B cell (primary cell): Measurements from ENCODE around the gene ACTL6A. TPM values are rescaled to one million over a fixed set of nuclear protein-coding genes. Genes with fewer than 3 reads are reported as not detected.

ENCODE experiments used
- ATAC-seq: fragments of 200-7000 bp; cut with Tn5 transposase; one replicate; pipeline ENCODE4 v1.10.0; 2021; ENCODE audit warnings: low read depth, mild to moderate bottlenecking, moderate number of reproducible peaks, moderate library complexity
- CTCF ChIA-PET: fragments of 350-600 bp; sonication (Branson Sonifier 250); formaldehyde crosslinking; loops from one replicate; lab custom pipeline; 2021; ENCODE audit warnings: antibody characterized with exemption, inconsistent platforms; lab: Charles Lee
- POLR2A ChIA-PET: fragments of 350-600 bp; sonication (Branson Sonifier 250); formaldehyde crosslinking; loops from one replicate; lab custom pipeline; 2021; ENCODE audit warnings: antibody characterized with exemption; lab: Charles Lee
- DNase-seq: peaks from one replicate; pipeline ENCODE4 v3.0.0; 2013
- H2AFZ ChIP-seq: 2 replicates; pipeline ENCODE4 v1.6.1; 2012; ENCODE audit warnings: mild to moderate bottlenecking, low read depth, low read length; ENCODE audit not compliant: insufficient read depth, poor library complexity, severe bottlenecking
- H3K27ac ChIP-seq, 2 donors: 1 replicate in 1 of 2; 2 replicates in 1 of 2; pipeline ENCODE4 v1.5.1; 2012 to 2013; ENCODE audit warnings: low read length in 2 of 2, mild to moderate bottlenecking in 2 of 2, moderate library complexity in 1 of 2
- H3K27me3 ChIP-seq, 4 experiments: fragments of 200-600 bp in 1 of 4; sonication (generic) in 1 of 4; replicated peaks in 1 of 4; 1 replicate in 2 of 4; 2 replicates in 2 of 4; pipeline versions ENCODE4 v1.6.1 to v1.7.0; 2013 to 2016; ENCODE audit warnings: low read length in 3 of 4, mild to moderate bottlenecking in 2 of 4, mixed read lengths in 1 of 4, moderate library complexity in 1 of 4; ENCODE audit not compliant: insufficient read depth in 4 of 4, control insufficient read depth in 3 of 4; ENCODE audit errors: control extremely low read depth in 1 of 4
- H3K36me3 ChIP-seq, 2 experiments: replicated peaks in 1 of 2; 1 replicate in 1 of 2; 2 replicates in 1 of 2; pipeline versions ENCODE4 v1.6.1 to v1.7.1; 2013; ENCODE audit warnings: low read length in 1 of 2; ENCODE audit not compliant: insufficient read depth in 2 of 2, control insufficient read depth in 1 of 2; ENCODE audit errors: control extremely low read depth in 1 of 2, extremely low read depth in 1 of 2
- H3K4me1 ChIP-seq, 2 donors: fragments of 200-600 bp in 1 of 2; sonication (generic) in 1 of 2; 1 replicate in 1 of 2; 2 replicates in 1 of 2; pipeline versions ENCODE4 v1.5.1 to v1.6.1; 2013 to 2017; ENCODE audit warnings: low read length in 2 of 2; ENCODE audit not compliant: control insufficient read depth in 2 of 2, insufficient read depth in 2 of 2
- H3K4me2 ChIP-seq: replicated peaks from 2 replicates; pipeline ENCODE3; 2012; ENCODE audit warnings: mild to moderate bottlenecking, low read depth, low read length; ENCODE audit not compliant: poor library complexity, severe bottlenecking
- H3K4me3 ChIP-seq, 5 experiments: fragments of 200-600 bp in 1 of 5; sonication (generic) in 1 of 5; 1 replicate in 3 of 5; 2 replicates in 2 of 5; pipeline versions ENCODE4 v1.5.1 to v1.7.0; 2011 to 2016; ENCODE audit warnings: low read length in 4 of 5, mild to moderate bottlenecking in 4 of 5, low read depth in 2 of 5, control low read depth in 1 of 5, moderate library complexity in 1 of 5; ENCODE audit not compliant: insufficient read depth in 1 of 5; ENCODE audit errors: control extremely low read depth in 1 of 5, extremely low read depth in 1 of 5
- H3K79me2 ChIP-seq: fragments of 200-600 bp; sonication (generic); one replicate; pipeline ENCODE4 v1.6.0; 2016; ENCODE audit warnings: low read length; ENCODE audit not compliant: control insufficient read depth, insufficient read depth
- H3K9ac ChIP-seq: fragments of 200-600 bp; sonication (generic); 2 replicates; pipeline ENCODE4 v1.6.1; 2017; ENCODE audit warnings: mild to moderate bottlenecking, low read length, moderate library complexity
- H3K9me3 ChIP-seq, 3 donors: one replicate each; pipeline versions ENCODE4 v1.6.1 to v1.7.1; 2013; ENCODE audit warnings: low read length in 2 of 3; ENCODE audit not compliant: control insufficient read depth in 2 of 3, insufficient read depth in 1 of 3; ENCODE audit errors: control extremely low read depth in 1 of 3
- H4K20me1 ChIP-seq: 2 replicates; pipeline ENCODE4 v1.6.0; 2012; ENCODE audit warnings: mild to moderate bottlenecking, low read length; ENCODE audit not compliant: insufficient read depth, control insufficient read depth, poor library complexity, severe bottlenecking
- H3K27ac Mint-ChIP-seq: one replicate; pipeline ENCODE4 v1.8.0; 2021; ENCODE audit warnings: mixed read lengths
- H3K27me3 Mint-ChIP-seq: one replicate; pipeline ENCODE4 v1.8.0; 2021; ENCODE audit warnings: mixed read lengths
- H3K4me1 Mint-ChIP-seq: one replicate; pipeline ENCODE4 v1.8.0; 2021; ENCODE audit warnings: mixed read lengths
- H3K4me3 Mint-ChIP-seq: one replicate; pipeline ENCODE4 v1.8.0; 2021; ENCODE audit warnings: mixed read lengths
- H3K9me3 Mint-ChIP-seq: one replicate; pipeline ENCODE4 v1.8.0; 2022; ENCODE audit warnings: mixed read lengths; ENCODE audit not compliant: insufficient read depth
- CTCF ChIP-seq: fragments of 200-600 bp; IDR thresholded peaks from one replicate; pipeline ENCODE4 v1.8.0; 2022; ENCODE audit warnings: antibody characterized with exemption, mild to moderate bottlenecking
- EZH2 ChIP-seq: IDR thresholded peaks from 2 replicates; pipeline ENCODE4 v1.6.1; 2012; ENCODE audit warnings: borderline replicate concordance, low read depth, mild to moderate bottlenecking, moderate library complexity, low read length; ENCODE audit not compliant: insufficient read depth, poor library complexity, severe bottlenecking
- WGBS: methylation state at CpG from one replicate; pipeline ENCODE4 v1.1.5; 2013; ENCODE audit warnings: missing lambda C conversion rate; ENCODE audit not compliant: insufficient coverage; 5-methylcytosine and 5-hydroxymethylcytosine counted together
- intact Hi-C: fragments of 100-400 bp; cut with micrococcal nuclease; formaldehyde crosslinking; loops from one replicate; pipeline ENCODE4 v1.10.0; 2022
- polyA plus RNA-seq: library from polyadenylated mRNA; depleted of rRNA; stranded (reverse); fragments of >200 nt; gene quantifications from 2 replicates; pipeline ENCODE4 v1.2.3, GENCODE V29; 2012
- total RNA-seq, 2 donors: library from RNA; stranded (reverse); fragments of 120-200 nt in 1 of 2; gene quantifications; 1 replicate in 1 of 2; 2 replicates in 1 of 2; pipeline versions ENCODE4 v1.2.3 to v1.2.4, GENCODE V29; 2013 to 2022

ACTL6A gene
- total and polyA plus RNA-seq, 2 donors (not counting 1 experiment from before 2014, with no cell fraction given) = 26.2 to 48.5 TPM

GRCh38 chr3:179558742-179559364 is 3.9 kb upstream of the ACTL6A start:
- Mint-ChIP-seq H3K27ac (no peak overlapping the region), H3K4me1 (peaks cover 11% of the 10 kb centered on the region), H3K4me3 (no peak overlapping the region), H3K27me3 (no peaks in the 10 kb centered on the region), H3K9me3 (no peaks in the 10 kb centered on the region)
- Histone ChIP-seq H3K36me3 (no peaks in the 10 kb centered on the region), H2AFZ (no peak overlapping the region), H4K20me1 (peaks cover 2% of the 10 kb centered on the region), H3K4me2 (no peak overlapping the region), H3K4me1 (peaks cover 3 to 6% of the 10 kb centered on the region in 2 donors), H3K27me3 (no peaks in the 10 kb centered on the region), H3K9ac (no peak overlapping the region), H3K27ac (no peak overlapping the region), H3K4me3 (no peak overlapping the region), H3K9me3 (no peaks in the 10 kb centered on the region), H3K79me2 (peaks cover 4% of the 10 kb centered on the region)
- DNase-seq (peak; percentile 74), ATAC-seq (no peak)
- TF ChIP-seq CTCF = peak; percentile 90
- TF ChIP-seq EZH2 = no peak
- ChIA-PET CTCF (interaction anchor here (0.9 to 2.4 kb wide), 11 partner anchors 12 to 238 kb away, joined by 3 to 14 read pairs (median 4); no protein-coding TSS in a partner anchor), POLR2A (no interaction called here)
- WGBS = 0% methylated on average over 2 of the region's 3 CpGs
- intact Hi-C loops = loop anchor here (1.0 to 10.0 kb wide), 4 partner anchors 113 to 454 kb away; no protein-coding TSS in a partner anchor

- intact Hi-C loops = no loop called here
- peaks cover 23% of the 10 kb centered on the region for H3K79me2 ChIP-seq
- H3K27me3 ChIP-seq = no peaks in the 10 kb centered on the region
- peaks cover 9% of the 10 kb centered on the region in 2 donors for H3K4me1 ChIP-seq
- ATAC-seq (no peak), DNase-seq (no peak)
- no peak overlapping the region for H2AFZ ChIP-seq
- H3K27ac Mint-ChIP-seq = no peak overlapping the region
- H3K36me3 ChIP-seq = no peaks in the 10 kb centered on the region
- H3K4me3 ChIP-seq = no peak overlapping the region
- no peak overlapping the region for H3K4me3 Mint-ChIP-seq
- POLR2A ChIA-PET = interaction anchor here (0.7 kb wide), 1 partner anchor 494 kb away, joined by 5 read pairs; no protein-coding TSS in a partner anchor
- H3K9ac ChIP-seq = no peak overlapping the region
- H3K27me3 Mint-ChIP-seq = no peaks in the 10 kb centered on the region
- no peak for TF ChIP-seq CTCF
- no peak for TF ChIP-seq EZH2
- no CpG with 5 or more reads among the region's 1 CpG for WGBS
- no peak overlapping the region for H3K27ac ChIP-seq
- H4K20me1 ChIP-seq = peaks cover 11% of the 10 kb centered on the region
- CTCF ChIA-PET = interaction anchor here (0.7 to 3.9 kb wide), 6 partner anchors 29 to 239 kb away, joined by 3 to 24 read pairs (median 6); no protein-coding TSS in a partner anchor
- no peaks in the 10 kb centered on the region for H3K9me3 ChIP-seq
- H3K4me1 Mint-ChIP-seq = peaks cover 21% of the 10 kb centered on the region
- no peak overlapping the region for H3K4me2 ChIP-seq
- no peaks in the 10 kb centered on the region for H3K9me3 Mint-ChIP-seq
Observed at GRCh38 chr3:179560791-179561190, 1.9 kb upstream of the ACTL6A start.
